OCI-LY7 (cell line): ENCODE results near the gene SPHKAP.

Source experiments
- EZH2phosphoT487 ChIP-seq: fragments of 200-600 bp; sonication (generic); IDR thresholded peaks from 2 replicates; pipeline ENCODE4 v1.6.1; 2018; ENCODE audit warnings: low read depth, borderline replicate concordance, mild to moderate bottlenecking, mixed run types, antibody characterized with exemption, low read length, moderate library complexity, mixed read lengths
- TF ChIP-seq, protein P1 (sequence below): fragments of 200-600 bp; sonication (generic); conservative IDR thresholded peaks from 2 replicates; pipeline ENCODE4 v1.5.1; 2014; ENCODE audit warnings: mild to moderate bottlenecking, antibody characterized with exemption, low read length, moderate library complexity, mixed read lengths

DNA sequence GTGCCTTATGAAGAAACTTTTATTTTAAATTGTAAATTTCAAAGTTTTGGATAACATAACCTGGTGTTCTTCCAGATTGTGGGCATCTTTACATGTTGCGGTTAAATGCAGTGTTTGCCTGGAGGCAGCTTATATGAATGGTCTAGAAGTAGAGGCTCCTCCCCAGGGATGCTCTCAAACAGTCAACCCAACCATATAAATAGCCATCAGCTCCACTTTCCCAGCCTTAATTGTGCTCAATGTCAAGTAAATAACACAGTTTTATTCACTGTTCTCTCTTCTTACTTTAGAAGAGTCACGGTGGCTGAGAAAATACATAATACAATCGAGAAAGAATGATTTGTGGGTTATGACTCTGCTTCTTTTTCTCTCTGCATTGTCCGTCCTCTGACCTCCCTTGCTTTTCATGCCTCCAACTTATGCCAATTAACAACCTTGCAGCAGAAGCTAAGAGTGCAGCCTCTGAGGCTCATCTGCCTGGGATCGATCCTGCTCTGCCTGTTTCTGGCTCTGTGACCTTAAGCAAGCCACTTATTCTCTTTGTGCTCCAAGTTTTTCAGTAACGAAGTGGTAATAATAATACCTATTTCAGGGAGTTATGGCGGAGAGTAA lies 209.8 kb downstream of the SPHKAP start:
- TF ChIP-seq, protein P1, sequence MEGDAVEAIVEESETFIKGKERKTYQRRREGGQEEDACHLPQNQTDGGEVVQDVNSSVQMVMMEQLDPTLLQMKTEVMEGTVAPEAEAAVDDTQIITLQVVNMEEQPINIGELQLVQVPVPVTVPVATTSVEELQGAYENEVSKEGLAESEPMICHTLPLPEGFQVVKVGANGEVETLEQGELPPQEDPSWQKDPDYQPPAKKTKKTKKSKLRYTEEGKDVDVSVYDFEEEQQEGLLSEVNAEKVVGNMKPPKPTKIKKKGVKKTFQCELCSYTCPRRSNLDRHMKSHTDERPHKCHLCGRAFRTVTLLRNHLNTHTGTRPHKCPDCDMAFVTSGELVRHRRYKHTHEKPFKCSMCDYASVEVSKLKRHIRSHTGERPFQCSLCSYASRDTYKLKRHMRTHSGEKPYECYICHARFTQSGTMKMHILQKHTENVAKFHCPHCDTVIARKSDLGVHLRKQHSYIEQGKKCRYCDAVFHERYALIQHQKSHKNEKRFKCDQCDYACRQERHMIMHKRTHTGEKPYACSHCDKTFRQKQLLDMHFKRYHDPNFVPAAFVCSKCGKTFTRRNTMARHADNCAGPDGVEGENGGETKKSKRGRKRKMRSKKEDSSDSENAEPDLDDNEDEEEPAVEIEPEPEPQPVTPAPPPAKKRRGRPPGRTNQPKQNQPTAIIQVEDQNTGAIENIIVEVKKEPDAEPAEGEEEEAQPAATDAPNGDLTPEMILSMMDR, result no peak
- no peak for TF ChIP-seq EZH2phosphoT487
